Colonic mucosa (tissue), 4 donors: ENCODE measurements around the gene CFDP1. TPM values are rescaled to one million over a fixed set of nuclear protein-coding genes. Genes with fewer than 3 reads are reported as not detected.
"Not testable (repeated sequence)": the region's sequence is repeated elsewhere in the genome, so short reads cannot be mapped to it uniquely, and the experiment has no call there.

Source experiments
- DNase-seq: peaks from one replicate; pipeline ENCODE4 v3.0.0-alpha.2; 2020
- H3K27ac ChIP-seq: fragments of 200-600 bp; one replicate; pipeline ENCODE4 v1.8.0; 2021
- H3K27me3 ChIP-seq: fragments of 200-600 bp; one replicate; pipeline ENCODE4 v1.8.0; 2021
- H3K36me3 ChIP-seq: fragments of 200-600 bp; one replicate; pipeline ENCODE4 v1.8.0; 2021
- H3K4me1 ChIP-seq: fragments of 200-600 bp; one replicate; pipeline ENCODE4 v1.8.0; 2021; ENCODE audit warnings: mild to moderate bottlenecking
- H3K4me3 ChIP-seq: fragments of 200-600 bp; one replicate; pipeline ENCODE4 v1.8.0; 2021
- H3K9ac ChIP-seq, 2 donors: one replicate each; pipeline ENCODE4 v1.7.0; 2013; ENCODE audit warnings: control low read depth in 2 of 2, low read depth in 2 of 2, low read length in 2 of 2
- H3K9me3 ChIP-seq: fragments of 200-600 bp; one replicate; pipeline ENCODE4 v1.8.0; 2021
- CTCF ChIP-seq: fragments of 200-600 bp; IDR thresholded peaks from one replicate; pipeline ENCODE4 v1.8.0; 2022; ENCODE audit warnings: antibody characterized with exemption, mild to moderate bottlenecking
- intact Hi-C: fragments of 100-400 bp; cut with DNase I; formaldehyde crosslinking; loops from one replicate; pipeline ENCODE4 v1.14.1; 2022
- total RNA-seq, 2 donors: library from RNA; stranded (reverse); fragmentation: NEBNext Ultra II Directional in 1 of 2; extraction: Animal tissue kit (Norgen Biotek cat#: 25700) in 1 of 2; gene quantifications; one replicate each; pipeline ENCODE4 v1.2.1, GENCODE V29; 2021
- donor health status: healthy.
- donor health status: DM: no; HTN: no; CAD: no.
- donor health status: DM: no; HTN: no; CAD: no.

Gene CFDP1
- total RNA-seq, 2 donors from 2014 or later, result 61.6 to 75.8 TPM

- H3K36me3 ChIP-seq, result no peaks in the 10 kb centered on the region
- no peak overlapping the region for H3K9ac ChIP-seq
- H3K9me3 ChIP-seq, result no peaks in the 10 kb centered on the region
- no peak for DNase-seq
- no peak for TF ChIP-seq CTCF
- no peak overlapping the region for H3K4me3 ChIP-seq
- H3K27ac ChIP-seq, result no peak overlapping the region
- H3K4me1 ChIP-seq, result no peaks in the 10 kb centered on the region
- intact Hi-C loops, result loop anchor here (5.0 to 10.0 kb wide), 3 partner anchors 44 to 289 kb away; partner anchors contain the start of gene ADAT1
- no peaks in the 10 kb centered on the region for H3K27me3 ChIP-seq
Measured at GRCh38 chr16:75472908-75473877, 39.9 kb upstream of the CFDP1 start.

- TF ChIP-seq CTCF, result peak; percentile 72
- intact Hi-C loops, result loop anchor here (5.0 to 10.0 kb wide), 3 partner anchors 45 to 290 kb away; partner anchors contain the start of gene ADAT1
- H3K9ac ChIP-seq, result no peak overlapping the region
- no peaks in the 10 kb centered on the region for H3K36me3 ChIP-seq
- no peak overlapping the region for H3K27ac ChIP-seq
- peak; percentile 68 for DNase-seq
- H3K4me3 ChIP-seq, result no peak overlapping the region
- H3K9me3 ChIP-seq, result no peaks in the 10 kb centered on the region
- H3K4me1 ChIP-seq, result no peaks in the 10 kb centered on the region
- no peaks in the 10 kb centered on the region for H3K27me3 ChIP-seq
Measured at GRCh38 chr16:75471723-75472633, 38.7 kb upstream of the CFDP1 start.

GRCh38 chr16:75466760-75467159, 33.5 kb upstream of the CFDP1 start:
- no peak for TF ChIP-seq CTCF
- no peak for DNase-seq
- Histone ChIP-seq H3K9me3 (no peaks in the 10 kb centered on the region), H3K9ac (no peak overlapping the region), H3K36me3 (no peaks in the 10 kb centered on the region), H3K27me3 (no peaks in the 10 kb centered on the region), H3K4me3 (no peak overlapping the region), H3K4me1 (no peaks in the 10 kb centered on the region), H3K27ac (no peak overlapping the region)
- intact Hi-C loops, result no loop called here

- intact Hi-C loops, result loop anchor here (5.0 kb wide), 1 partner anchor 93 kb away; the partner anchor contains the start of gene TMEM231
- peak; percentile 100 for TF ChIP-seq CTCF
Measured at GRCh38 chr16:75464122-75464918, 31.0 kb upstream of the CFDP1 start, which contains the start of gene TMEM170A. TMEM170A (minus strand) TSS chr16:75464689; CDS start chr16:75464600, 89 bp downstream.

GRCh38 chr16:75463389-75464121, 30.3 kb upstream of the CFDP1 start:
- Histone ChIP-seq H3K9ac (peak overlapping the region; percentile 74 to 93), H3K4me3 (peak overlapping the region; percentile 90), H3K4me1 (peaks cover 12% of the 10 kb centered on the region), H3K27ac (peak overlapping the region; percentile 97)
- H3K9me3 ChIP-seq, H3K27me3 ChIP-seq, H3K36me3 ChIP-seq: not testable (repeated sequence)
- intact Hi-C loops, result loop anchor here (5.0 kb wide), 1 partner anchor 94 kb away; the partner anchor contains the start of gene TMEM231
- DNase-seq, result peak; percentile 56

More at GRCh38 chr16:75464122-75464918, 31.0 kb upstream of the CFDP1 start, which contains the start of gene TMEM170A:
- H3K27me3 ChIP-seq, result no peaks in the 10 kb centered on the region
- peak within 1 kb of the TSS; percentile 74 to 93 for H3K9ac ChIP-seq
- peak within 1 kb of the TSS; percentile 97 for H3K27ac ChIP-seq
- no peaks in the 10 kb centered on the region for H3K36me3 ChIP-seq
- peak within 1 kb of the TSS; percentile 90 for H3K4me3 ChIP-seq
- DNase-seq, result peak; percentile 100
- no peaks in the 10 kb centered on the region for H3K9me3 ChIP-seq
- H3K4me1 ChIP-seq, result peaks cover 12% of the 10 kb centered on the region
